OCI-M2 (cell line): Measurements from ENCODE around the gene RDH5.

Source experiments
- DNase-seq: peaks from one replicate; lab custom pipeline; 2025; ENCODE audit not compliant: unreplicated experiment; lab: John Stamatoyannopoulos, UW

The RDH5 gene

GRCh38 chr12:55720071-55720564 lies at the start of gene RDH5:
Gene RDH5 (plus strand): TSS chr12:55720393. CDS start chr12:55721185, 792 bp downstream.
- no peak for DNase-seq

GRCh38 chr12:55671746-55672145 lies 48.4 kb upstream of the RDH5 start:
- DNase-seq = no peak

GRCh38 chr12:55673638-55674037 lies 46.6 kb upstream of the RDH5 start:
- no peak for DNase-seq

- DNase-seq = no peak
These were observed 44.5 kb upstream of the RDH5 start for GRCh38 chr12:55675666-55676065.

- DNase-seq = no peak
These were observed 43.5 kb upstream of the RDH5 start for GRCh38 chr12:55676707-55677106.

- no peak for DNase-seq
These were observed 40.5 kb upstream of the RDH5 start for GRCh38 chr12:55679691-55680090.

GRCh38 chr12:55681142-55682077 lies 38.8 kb upstream of the RDH5 start:
- peak; percentile 5 for DNase-seq

- no peak for DNase-seq
These were observed 38.0 kb upstream of the RDH5 start for GRCh38 chr12:55682087-55682796.

- DNase-seq = no peak
These were observed 36.5 kb upstream of the RDH5 start for GRCh38 chr12:55683676-55684075.

- no peak for DNase-seq
These were observed 35.3 kb upstream of the RDH5 start for GRCh38 chr12:55684761-55685370.

GRCh38 chr12:55685671-55686070 lies 34.5 kb upstream of the RDH5 start:
- DNase-seq = no peak

GRCh38 chr12:55686366-55687010 lies 33.7 kb upstream of the RDH5 start:
- no peak for DNase-seq

- no peak for DNase-seq
These were observed 32.4 kb upstream of the RDH5 start for GRCh38 chr12:55687746-55688145.

GRCh38 chr12:55688716-55689655 lies 31.2 kb upstream of the RDH5 start:
- DNase-seq = no peak

GRCh38 chr12:55692631-55693322 lies 27.4 kb upstream of the RDH5 start:
- DNase-seq = no peak

- DNase-seq = no peak
These were observed 26.6 kb upstream of the RDH5 start for GRCh38 chr12:55693323-55694187.

- DNase-seq = no peak
These were observed 26.0 kb upstream of the RDH5 start for GRCh38 chr12:55694188-55694515.

- DNase-seq = no peak
These were observed 25.5 kb upstream of the RDH5 start for GRCh38 chr12:55694651-55695050.

- DNase-seq = no peak
These were observed 24.8 kb upstream of the RDH5 start for GRCh38 chr12:55695349-55695748.
